A549 (cell line): ENCODE data around the gene CDK18.
A peak's percentile ranks its signal among the peaks of the same experiment; 100 is the strongest.

Experiments
- CEBPB ChIP-seq, 2 experiments: fragments of >200 bp in 1 of 2; sonication (Bioruptor Twin) in 1 of 2; formaldehyde crosslinking in 1 of 2; IDR thresholded peaks; 2 replicates each; pipeline ENCODE4 v1.6.1; 2012 to 2016
- CHD2 ChIP-seq: fragments of 150-350 bp; IDR thresholded peaks from 2 replicates; pipeline ENCODE4 v1.6.1; 2014; ENCODE audit warnings: low read length; ENCODE audit not compliant: partially characterized antibody
- PBX3 ChIP-seq: IDR thresholded peaks from 2 replicates; pipeline ENCODE4 v1.6.1; 2012
- RNF2 ChIP-seq: fragments of 200-600 bp; sonication (generic); IDR thresholded peaks from 2 replicates; pipeline ENCODE4 v1.6.1; 2016; ENCODE audit warnings: low read depth, mild to moderate bottlenecking, antibody characterized with exemption, moderate library complexity, borderline replicate concordance
- TF ChIP-seq, protein P1 (sequence below): fragments of >200 bp; sonication (Bioruptor Twin); formaldehyde crosslinking; IDR thresholded peaks from 3 replicates; pipeline ENCODE4 v1.5.1; 2016

DNA sequence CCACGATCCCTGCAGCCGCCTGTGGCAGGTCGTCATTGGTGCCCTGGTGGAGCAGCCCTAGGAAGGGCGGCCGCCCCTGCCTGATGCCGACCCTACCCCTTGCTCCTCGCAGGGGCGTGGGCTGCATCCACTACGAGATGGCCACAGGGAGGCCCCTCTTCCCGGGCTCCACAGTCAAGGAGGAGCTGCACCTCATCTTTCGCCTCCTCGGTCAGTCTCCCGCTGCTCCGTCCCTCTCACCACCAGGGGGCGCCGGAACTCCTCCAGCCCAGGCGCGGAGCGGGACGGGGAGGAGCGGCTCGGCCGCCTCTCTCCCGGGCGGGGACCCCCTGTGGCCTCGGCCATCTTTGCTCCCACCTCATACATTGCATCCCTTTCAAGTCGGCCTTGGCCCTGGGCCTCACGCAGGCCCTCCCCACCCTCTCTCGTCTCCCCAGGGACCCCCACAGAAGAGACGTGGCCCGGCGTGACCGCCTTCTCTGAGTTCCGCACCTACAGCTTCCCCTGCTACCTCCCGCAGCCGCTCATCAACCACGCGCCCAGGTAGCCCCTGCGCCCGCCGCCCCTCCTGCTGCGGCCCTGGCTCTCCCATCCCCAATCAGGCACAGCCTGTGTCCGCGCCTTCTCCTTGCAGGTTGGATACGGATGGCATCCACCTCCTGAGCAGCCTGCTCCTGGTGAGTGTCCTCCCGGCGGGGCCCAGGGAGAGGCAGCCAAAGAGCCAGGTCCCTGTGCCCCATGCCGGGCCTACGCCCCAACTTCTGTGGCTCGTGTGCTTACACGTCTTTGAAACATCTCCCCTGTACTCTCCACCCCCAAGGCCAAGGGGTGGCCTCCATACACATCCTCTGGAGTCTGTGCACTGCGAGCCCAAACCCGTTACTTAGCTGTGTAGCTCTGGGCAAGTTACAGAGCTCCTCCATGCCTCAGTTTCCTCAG is 24.7 kb downstream of the CDK18 start:
- TF ChIP-seq CEBPB (IDR thresholded peaks at IDR 0.05) (no peak), RNF2 (no peak), PBX3 (no peak), CHD2 (no peak)
- TF ChIP-seq, protein P1, sequence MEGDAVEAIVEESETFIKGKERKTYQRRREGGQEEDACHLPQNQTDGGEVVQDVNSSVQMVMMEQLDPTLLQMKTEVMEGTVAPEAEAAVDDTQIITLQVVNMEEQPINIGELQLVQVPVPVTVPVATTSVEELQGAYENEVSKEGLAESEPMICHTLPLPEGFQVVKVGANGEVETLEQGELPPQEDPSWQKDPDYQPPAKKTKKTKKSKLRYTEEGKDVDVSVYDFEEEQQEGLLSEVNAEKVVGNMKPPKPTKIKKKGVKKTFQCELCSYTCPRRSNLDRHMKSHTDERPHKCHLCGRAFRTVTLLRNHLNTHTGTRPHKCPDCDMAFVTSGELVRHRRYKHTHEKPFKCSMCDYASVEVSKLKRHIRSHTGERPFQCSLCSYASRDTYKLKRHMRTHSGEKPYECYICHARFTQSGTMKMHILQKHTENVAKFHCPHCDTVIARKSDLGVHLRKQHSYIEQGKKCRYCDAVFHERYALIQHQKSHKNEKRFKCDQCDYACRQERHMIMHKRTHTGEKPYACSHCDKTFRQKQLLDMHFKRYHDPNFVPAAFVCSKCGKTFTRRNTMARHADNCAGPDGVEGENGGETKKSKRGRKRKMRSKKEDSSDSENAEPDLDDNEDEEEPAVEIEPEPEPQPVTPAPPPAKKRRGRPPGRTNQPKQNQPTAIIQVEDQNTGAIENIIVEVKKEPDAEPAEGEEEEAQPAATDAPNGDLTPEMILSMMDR: peak; percentile 90
